ENCODE measurements around the gene ARMC12.
"Not testable (repeated sequence)": the region's sequence is repeated elsewhere in the genome, so short reads cannot be mapped to it uniquely, and the experiment has no call there.

Gene ARMC12

DNA sequence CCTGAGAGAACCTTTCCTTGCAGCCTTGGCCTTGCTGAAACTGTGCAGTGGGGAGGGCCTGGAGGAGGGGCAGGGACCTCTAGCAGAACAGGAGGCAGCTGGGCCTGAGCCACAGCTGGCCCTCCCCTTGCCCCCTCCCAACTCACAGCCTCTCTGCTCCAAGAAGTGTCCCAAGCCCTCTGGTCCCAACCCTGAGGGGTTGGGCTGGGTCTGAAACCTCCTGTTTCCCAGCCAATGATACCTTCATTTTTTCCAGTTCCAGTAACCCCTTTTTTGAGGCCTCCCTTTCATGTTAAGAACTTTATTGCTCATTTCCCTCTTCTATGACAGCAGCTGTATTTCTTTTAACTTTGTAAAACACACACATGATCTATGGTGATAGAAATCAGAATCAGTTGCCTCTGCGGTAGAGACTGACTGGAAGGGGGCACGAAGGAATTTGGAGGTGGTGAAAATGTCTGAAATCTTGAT is 17.9 kb upstream of the ARMC12 start:
- DNase-seq (ENCODE audit: low read depth) = no peak

DNA sequence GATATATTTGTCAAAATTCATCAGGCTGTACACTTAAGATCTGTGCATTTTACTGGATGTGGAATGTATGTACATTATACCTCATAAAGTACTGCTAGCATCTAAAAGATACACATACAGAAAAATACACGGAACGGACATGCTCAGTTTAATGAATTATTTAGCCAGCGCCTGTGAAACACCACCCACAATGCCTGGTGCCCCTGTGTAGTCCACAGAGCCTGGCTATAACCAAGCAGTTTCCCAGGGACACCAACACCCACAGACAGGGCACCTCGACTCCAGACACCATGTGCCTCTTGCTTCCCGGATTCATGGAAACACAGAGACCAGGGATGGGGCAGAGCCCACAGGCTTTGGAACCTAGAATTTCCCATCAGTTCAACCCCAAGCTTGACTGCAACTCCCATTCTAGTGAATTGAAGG is 17.4 kb upstream of the ARMC12 start:
- DNase-seq (ENCODE audit: low read depth) = no peak

DNA sequence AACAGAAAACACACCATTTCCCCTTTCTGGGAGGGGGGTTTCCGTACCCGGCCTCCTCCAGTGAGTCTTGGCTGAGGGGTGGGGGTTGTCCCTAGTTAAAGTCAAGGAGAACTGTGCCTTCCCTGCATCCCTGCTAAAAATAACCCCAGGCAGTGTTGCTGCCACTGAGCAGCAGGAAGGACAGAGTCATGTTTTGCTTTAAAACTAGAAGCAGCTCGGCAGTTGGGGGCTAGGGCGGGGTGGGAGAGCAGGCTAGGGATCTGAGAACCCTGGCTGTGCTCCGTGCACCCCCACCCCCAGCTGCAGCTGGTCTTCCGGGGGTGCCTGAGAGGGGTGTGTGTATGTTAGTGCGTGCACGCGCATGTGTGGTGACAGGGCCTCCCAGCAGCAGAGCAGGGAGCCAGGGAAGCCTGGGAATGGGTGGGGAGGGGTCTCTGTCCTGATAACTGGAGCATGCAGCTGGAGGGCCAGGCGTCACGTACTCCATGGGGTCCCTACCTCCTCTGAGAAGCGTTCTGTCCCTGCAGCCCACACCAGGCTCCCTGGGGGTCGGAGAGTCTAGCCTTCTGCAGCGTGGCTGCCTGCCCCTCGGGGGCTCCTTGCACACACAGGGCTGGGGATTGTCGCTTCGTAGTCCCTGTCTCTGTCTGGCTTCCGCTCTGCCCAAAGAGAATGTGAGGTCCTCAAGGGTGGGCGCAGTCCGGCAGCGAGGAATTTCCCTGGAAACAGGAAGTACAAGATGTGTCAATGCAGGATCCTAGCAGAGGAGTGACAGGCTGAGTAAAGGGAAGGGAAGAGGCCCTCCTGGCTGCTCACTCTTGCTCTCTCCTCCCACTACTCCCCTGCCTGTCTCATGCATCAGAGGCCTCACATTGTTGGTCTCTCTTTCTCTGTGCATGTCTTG is 16.8 kb upstream of the ARMC12 start:
- DNase-seq (ENCODE audit: low read depth) = no peak

DNA sequence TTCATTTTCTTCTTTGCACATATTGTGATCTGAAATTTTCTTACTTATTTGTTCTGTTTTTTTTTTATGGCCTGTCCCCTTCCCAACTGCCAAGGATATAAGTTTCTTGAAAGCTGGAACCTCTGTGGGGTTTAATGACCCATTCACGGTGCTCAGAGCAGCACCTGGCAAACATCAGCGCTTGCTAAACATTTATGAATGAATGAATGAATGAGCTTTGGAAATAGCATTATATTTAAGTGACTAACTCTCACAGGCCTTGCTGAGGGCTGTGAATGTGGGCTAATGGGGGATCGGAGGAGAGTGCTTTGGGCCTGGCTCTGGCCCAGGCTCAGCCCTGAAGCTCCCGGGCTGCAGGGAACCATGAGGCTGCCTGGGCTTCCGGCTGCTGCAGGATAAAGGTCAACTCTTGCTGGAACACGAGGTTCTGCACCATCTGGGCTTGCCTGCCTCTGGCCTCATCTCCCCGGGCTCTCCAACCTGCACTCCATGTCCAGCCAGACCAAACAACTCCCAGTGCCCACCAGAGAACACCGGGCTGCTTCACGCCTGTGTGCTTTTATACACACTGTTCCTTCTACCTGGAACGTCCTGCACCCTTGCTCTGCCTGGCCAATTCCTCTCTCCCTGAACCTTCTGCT is 14.6 kb upstream of the ARMC12 start:
- no peak for DNase-seq (ENCODE audit: low read depth)

DNA sequence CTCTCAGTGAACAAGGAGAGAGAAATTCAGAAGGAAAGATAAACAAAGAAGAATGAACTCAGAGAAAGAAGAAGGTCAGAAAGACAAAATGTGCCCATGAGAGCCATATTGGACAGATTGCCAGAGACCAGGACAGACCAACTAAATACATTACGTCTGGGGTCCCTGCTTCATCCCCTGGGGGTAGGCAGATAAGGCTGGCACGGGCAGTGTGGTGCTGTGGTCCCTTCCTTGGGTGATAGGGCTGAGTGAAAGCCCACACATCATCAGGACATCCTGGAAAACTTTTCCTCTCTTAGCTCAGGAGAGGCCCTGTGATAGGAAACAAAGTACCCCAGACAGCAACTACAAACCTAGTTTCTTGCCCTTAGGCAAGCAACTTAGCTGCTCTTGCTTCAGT is 13.2 kb upstream of the ARMC12 start:
- DNase-seq (ENCODE audit: low read depth) = no peak

DNA sequence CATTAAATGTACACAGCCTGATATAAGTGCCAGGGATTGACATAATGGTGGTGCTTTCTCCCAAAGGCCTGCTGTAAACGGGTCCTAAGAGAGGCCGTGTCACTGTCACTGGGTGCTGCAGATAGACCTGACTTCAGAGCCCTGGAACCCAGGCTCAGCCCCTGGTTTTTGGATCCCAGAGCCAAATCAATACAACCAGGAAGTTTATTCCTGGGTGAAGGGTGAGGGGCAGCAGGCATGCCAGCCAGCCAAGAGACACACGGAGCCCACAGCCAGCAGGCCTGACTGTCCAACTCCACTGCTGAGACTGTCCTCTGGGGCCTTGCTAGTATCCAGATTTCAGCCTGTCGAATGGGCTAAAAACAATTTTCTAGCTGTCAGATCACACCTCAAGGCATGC is 12.8 kb upstream of the ARMC12 start:
- DNase-seq (ENCODE audit: low read depth) = no peak

DNA sequence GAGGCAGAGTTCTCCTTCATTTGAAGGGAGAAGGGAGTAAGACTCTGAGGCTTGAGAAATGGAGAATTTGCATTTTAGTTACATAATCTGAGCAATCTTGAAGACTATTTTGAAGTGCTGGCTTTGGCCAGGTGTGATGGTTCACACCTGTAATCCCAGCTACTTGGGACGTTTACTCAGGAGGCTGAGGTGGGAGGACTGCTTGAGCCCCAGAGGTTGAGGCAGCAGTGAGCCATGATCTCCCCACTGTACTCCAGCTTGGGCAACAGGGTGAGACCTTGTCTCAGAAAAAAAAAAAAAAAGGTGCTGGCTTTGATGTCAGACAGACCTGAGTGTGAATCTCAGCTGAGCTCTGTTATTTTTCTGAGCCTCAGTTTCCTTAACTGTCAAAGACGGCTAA is 12.4 kb upstream of the ARMC12 start:
- no peak for DNase-seq (ENCODE audit: low read depth)

DNA sequence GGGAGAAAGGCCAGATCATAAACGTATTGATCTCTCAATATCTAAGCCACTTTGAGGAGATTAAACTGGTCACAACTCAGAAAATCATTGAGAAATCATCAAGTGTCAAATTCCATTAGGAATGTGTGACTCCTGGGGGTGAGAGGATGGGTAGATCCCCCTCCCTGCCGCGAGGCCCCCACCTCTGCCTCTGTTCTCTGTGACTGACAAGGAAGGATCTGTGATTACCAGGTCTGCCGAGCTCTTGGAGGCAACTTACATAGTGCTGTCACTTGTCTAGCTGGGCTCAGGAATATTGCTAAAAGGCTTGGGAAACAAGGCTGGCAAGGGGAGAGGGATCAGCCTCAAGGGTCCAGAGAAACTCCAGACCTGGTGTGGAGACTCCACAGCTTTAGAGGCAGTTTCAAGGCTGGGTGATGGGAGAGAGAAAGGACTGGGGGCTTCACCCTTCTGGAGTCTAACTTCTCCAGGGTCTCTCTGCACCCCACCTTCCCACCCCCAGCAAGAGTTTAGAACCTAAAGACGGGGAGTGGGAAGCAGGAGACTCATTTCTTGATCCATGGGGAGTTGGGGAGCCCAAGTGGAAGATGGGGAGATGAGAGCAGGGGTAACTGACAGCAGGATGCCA is 11.6 kb upstream of the ARMC12 start:
- DNase-seq (ENCODE audit: low read depth) = no peak

DNA sequence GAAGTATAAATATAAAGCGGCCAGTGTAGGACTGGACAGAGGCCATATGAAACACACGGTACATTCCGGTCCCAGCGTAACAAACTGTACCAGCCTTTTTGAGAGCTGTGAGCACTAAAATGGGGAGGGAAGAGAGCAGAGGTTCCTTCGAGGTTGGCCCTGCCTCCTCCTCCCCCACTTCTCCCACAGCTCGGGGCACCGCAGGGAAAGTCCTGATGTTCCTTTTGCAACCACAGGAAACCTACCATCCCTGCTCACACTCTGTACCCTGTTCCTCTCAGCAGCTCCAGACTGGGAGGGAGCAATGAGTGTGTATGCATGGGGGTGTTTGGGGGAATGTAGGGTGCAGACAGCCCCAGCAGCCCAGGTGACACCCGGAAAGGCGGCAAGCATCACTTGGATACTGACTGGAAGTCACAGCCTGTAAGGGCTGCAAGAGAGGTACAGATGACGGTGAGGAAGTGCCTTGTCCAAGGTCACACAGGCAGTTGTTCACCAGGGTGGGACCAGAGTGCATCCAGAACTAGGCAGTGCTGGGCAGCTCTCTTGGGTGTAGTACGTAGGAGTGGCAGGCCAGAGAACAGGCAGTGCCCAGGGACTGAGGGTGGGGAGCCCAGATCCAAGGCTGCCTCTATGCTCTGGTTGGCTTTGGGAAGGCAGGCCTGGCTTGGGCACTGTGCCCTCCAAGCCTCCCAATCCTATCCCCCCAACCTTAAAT is 11.0 kb upstream of the ARMC12 start:
- DNase-seq (ENCODE audit: low read depth) = no peak

DNA sequence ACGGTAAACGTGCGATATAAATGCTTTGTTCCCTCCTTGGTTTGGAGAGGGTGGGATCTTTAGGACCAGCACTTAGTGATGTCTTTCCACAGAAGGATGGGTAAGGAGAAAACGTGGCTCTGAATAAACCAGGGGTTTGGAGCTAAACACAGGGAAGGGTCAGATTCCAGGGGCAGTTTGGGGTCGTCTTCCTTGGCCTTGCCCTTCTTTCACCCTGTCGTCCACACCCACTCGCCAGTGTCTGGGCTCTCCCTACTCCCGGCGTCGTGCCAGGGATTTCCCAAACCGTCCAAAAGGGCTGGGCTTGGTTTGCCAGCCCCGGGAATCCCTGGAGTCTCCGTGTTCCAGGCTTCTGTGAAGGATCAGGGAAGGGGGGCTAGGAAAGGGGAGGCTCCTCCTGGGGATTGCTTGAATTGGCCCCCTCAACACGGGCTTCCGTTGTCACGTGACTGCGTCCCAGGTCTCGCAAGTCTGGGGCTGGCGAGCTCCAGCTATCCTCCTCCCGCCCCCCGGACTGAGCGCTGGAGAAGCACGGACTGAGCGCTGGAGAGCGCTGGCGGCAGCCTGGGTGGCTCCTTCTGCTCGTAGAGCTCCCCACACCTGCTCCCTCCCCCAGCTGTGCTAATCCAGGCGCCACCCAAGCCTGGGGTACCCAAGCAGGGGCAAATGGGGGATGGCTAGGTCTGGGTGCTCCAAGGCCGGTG is 9.4 kb upstream of the ARMC12 start:
- no peak for DNase-seq (ENCODE audit: low read depth)

DNA sequence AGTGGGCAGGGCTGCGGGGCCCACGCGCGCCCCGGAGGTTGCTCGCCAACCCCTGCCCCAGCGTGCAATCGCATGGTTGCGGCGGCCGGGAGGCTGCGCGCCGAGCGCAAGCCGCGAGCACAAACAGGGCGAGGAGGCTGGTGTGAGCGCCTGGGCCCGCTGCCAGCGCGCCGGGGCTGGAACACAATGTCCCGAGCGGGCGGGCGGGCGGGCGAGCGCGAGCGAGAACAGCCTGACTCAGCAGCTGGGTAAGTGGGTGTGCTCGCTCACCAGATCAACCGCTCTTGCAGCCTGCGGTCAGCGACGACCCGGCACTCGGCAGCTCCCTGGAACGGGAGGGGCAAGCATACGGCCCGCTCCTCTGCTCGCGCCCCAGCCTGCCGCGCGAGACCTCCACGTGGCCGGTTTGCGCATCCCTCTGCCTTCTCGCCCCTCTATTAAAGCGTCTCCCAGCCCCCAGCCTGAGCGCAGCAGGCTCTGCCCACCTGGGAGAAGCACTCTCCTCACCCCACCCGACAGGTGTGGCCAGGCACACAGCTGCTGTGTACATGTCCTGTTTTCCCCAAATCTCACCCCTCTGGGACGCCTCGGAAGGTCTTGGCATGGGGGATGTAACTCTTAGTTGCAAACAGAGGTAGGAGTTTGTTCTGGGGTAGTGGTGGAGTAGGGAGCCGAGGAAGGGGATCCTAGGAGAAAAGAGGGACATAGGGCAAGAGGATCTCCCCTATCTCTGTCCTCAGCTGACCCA is 8.7 kb upstream of the ARMC12 start:
- peak; percentile 69 for DNase-seq (ENCODE audit: low read depth)

DNA sequence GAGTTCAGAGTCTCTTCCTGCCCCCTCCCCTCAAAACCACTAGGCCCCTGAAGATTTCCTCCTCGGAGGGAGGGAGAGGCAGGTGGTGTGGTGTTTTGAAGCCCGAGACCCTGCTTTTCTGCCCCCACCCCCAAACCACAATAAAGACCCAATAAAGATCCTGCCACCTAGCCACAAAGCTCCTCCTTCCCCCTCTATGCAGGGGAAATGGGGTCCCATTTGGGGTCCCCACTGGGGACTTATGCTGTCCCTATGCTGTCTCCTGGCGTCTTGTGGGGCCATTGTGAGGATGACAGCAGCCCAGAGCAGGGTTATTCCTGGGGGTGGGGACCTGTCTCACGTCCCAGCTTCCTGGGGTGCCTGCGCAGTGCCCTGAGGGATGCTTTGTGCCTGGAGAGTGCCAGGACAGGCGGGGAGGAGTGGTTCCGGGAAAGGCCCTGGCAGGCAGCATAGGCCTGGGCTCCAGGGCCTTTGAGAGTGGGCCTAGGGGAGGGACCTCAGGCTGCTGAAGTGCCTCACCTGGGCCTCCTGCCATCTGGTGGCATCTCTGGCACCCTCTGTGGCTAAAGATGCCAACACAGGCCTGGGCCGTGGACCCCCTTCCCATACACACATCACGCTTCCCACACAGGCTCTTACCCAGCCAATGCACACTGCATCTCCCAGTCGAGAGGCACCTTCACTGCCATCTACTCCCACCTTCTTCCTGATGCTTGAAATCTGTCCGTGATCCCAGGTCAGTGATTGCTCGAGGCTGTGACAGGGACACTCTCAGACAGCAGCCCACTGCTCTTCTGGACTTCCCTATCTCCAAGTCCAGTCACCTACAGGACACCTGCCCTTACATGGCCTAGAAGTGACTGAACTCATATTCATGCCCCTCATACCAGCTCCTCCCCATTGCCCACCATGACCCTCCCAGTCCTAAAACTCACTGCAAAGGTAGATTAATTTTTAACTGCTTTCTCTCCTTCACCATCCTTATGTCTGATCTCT is 7.9 kb upstream of the ARMC12 start:
- no peak for DNase-seq (ENCODE audit: low read depth)

DNA sequence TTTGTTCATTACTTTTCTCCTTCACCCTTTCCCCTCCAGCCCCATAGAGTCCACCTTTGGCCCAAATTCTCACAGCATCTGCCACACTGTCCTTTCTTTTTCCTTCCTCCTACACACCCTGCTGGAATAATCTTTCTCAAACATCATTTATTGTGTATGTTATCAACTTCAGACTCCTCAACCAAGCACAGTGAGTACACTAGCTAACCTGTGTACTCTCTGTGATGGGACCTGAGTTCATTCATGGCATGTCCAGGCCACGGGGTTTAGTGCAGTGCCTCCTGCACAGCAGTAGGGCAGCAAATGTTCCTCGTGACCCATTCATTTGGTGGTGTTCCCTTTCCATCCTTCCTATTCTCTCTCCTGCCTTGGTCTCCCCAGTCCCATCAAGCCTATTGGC is 7.1 kb upstream of the ARMC12 start:
- no peak for DNase-seq (ENCODE audit: low read depth)

DNA sequence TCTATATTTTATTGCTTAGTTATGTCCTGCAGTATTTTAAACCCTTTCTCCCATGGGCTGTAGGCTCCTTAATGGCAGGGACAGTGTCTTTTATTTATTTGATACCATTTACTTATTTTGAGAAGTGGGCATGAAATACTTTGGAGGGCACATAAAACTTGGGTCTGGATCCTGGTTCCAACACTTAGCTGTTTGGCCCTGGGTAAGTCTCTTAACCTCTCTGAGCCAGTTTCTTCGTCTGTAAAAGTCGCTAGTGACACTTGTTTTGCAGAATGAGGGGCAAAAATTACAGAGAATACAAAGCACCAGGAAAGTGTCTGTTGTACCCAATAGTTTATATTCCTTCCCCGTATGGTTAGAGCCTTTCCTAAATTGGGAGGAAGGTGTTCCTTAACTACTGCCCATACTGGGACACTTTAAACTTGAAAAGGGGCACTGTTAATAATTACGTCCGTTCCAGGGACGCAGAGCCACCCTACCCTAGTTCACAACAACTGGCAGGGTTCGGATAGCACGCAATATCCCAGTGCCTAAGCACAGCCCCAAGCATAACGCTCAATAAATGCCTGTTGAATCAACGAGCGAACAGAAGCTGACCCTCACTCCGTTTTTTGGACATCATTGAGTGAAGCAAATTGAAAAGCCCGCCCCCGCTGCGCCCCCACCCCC is 6.0 kb upstream of the ARMC12 start:
- no peak for DNase-seq (ENCODE audit: low read depth)

DNA sequence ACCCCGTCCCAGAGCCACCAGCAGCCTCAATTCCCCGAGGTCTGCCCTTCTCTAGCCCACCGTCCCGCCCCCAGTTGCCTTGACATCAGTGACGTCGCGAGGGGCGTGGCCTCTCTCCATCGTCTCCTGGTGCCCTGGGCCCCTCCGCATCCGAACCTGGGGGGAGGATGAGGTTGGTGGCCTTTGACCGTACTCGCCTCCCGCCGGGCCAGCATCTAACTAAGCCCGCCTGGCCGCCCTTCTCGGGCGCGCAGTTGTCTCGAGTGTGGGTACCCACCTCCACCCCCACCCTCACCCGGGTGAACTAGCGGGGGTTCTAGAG is 5.5 kb upstream of the ARMC12 start:
- DNase-seq (ENCODE audit: low read depth) = peak; percentile 94

DNA sequence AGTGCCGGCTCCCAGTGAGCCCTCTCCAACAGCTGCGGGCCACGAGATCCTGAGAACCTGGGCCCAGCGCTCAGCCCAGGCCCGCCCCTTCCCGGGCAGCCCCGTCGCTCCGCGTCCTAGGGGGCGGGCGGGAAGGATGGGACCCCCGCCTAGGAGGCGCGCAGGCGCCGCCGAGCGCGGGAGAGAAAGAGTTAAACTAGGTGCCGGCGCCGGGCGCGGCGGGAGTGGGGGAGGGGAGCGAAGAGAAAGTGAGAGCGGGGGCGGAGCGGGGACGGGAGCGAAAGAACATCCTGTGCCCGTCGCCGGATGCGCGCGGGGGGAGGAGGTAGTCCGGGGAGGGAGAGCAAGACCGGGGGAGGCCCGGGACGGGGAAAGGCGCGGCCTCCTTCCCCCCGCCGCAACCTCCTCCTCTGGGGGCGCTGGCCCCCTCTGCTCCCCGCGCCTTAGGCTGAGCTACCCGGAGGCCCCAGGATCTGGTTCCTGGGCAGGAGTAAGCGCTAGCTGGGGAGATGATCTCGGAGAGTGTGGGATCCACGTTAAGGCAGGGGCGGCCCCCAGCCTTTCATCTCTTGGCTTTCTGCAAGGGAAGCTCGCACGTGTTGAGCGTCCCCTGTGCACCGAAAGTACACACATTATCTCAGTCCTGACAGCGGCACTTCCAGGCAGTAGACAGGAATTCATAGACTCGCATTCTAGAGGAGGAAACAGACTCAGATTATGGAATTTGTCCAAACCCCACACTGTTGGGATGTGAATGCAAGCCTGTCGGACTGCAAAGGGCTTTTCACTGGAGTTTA is 4.9 kb upstream of the ARMC12 start:
- peak; percentile 94 for DNase-seq (ENCODE audit: low read depth)

DNA sequence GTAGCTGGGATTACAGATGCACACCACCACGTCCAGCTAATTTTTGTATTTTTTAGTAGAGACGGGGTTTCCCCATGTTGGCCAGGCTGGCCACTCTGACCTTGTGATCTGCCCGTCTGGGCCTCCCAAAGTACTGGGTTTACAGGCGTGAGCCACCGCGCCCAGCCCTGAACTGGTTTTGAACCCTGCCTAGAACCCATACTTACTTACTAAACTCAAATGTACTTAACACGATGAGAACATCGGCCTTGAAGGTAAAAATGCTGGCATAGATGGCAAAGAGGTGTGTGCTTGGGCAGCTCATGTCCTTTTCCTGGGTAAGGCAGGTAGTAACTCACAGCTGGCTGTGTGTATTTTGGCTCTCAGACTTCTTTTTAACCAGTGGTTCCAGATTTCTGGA is 3.2 kb upstream of the ARMC12 start:
- no peak for DNase-seq (ENCODE audit: low read depth)

DNA sequence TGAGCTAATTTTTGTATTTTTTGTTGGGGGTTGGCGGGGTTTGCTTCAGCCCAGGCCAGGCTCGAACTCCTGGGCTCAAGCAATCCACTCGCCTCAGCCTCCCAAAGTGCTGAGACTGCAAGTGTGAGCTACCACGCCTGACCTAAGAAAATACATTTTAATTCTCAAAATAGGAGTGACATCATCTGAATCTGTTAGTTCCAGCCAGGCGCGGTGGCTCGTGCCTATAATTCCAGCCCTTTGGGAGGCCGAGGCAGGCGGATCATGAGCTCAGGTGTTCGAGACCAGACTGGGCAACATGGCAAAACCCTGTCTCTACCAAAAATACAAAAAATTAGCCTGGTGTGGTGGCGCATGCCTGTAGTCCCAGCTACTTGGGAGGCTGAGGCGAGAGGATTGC is 2.5 kb upstream of the ARMC12 start:
- not testable (repeated sequence) for DNase-seq (ENCODE audit: low read depth)

DNA sequence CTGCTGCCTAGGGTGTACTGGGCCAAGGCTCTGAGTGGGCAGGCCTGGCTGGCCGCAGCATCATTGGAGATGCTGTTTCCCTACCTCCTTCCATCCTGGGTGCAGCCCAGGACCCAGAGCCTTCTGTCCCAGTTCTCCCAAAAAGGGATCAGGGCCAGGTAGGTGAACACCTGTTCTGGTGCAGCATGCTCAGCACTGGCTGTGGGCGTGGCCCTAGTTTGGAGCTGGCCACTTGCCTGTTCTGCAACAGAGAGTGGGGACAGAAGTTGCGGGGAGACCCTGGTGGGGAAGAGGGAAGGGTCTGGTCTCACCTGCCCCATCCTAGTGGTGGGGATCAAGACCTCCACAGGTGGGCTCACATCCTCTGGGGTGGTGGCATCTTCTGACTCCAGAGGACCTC is 1.4 kb upstream of the ARMC12 start:
- DNase-seq (ENCODE audit: low read depth) = no peak
